Type B pancreatic cell (in vitro differentiated cells): ENCODE data around the gene IMP4. TPM values are rescaled to one million over a fixed set of nuclear protein-coding genes. Genes with fewer than 3 reads are reported as not detected.

Experiments used
- DNase-seq: peaks from one replicate; pipeline ENCODE4 v3.0.0; 2021; ENCODE audit warnings: mixed read lengths; ENCODE audit not compliant: unreplicated experiment; ENCODE audit errors: extremely low spot score
- H3K27ac Mint-ChIP-seq: 2 replicates; pipeline ENCODE4 v1.8.0; 2021; ENCODE audit warnings: mild to moderate bottlenecking, mixed read lengths
- H3K27me3 Mint-ChIP-seq: 2 replicates; pipeline ENCODE4 v1.8.0; 2021; ENCODE audit warnings: mixed read lengths
- H3K36me3 Mint-ChIP-seq: 2 replicates; pipeline ENCODE4 v1.8.0; 2021; ENCODE audit warnings: mixed read lengths
- H3K4me1 Mint-ChIP-seq: one replicate; pipeline ENCODE4 v1.8.0; 2021; ENCODE audit warnings: mixed read lengths; ENCODE audit not compliant: unreplicated experiment
- H3K4me3 Mint-ChIP-seq: 2 replicates; pipeline ENCODE4 v1.8.0; 2021; ENCODE audit warnings: mild to moderate bottlenecking, mixed read lengths
- H3K9me3 Mint-ChIP-seq: 2 replicates; pipeline ENCODE4 v1.8.0; 2021; ENCODE audit warnings: mixed read lengths
- long read RNA-seq: library from polyadenylated mRNA; unstranded; transcript quantifications from one replicate; pipeline ENCODE4 v2.0.0, GENCODE V29; 2020
- total RNA-seq: library from RNA; stranded (reverse); gene quantifications from 2 replicates; pipeline ENCODE4 v1.2.1, GENCODE V29; 2021; ENCODE audit warnings: low replicate concordance
- TF ChIP-seq, protein P1 (sequence below): fragments of 200-600 bp; sonication (generic); conservative IDR thresholded peaks from 2 replicates; pipeline ENCODE4 v1.5.0; 2021; ENCODE audit warnings: antibody characterized with exemption, mild to moderate bottlenecking

Gene IMP4
- total RNA-seq: 53.6 and 67.0 TPM in 2 replicates
- long read RNA-seq, transcript IMP4-202 (9 exons, 822 nt): minor isoform, 20 of 181 reads
- long read RNA-seq, transcript IMP4-201 (9 exons, 1,740 nt): major isoform, 122 of 181 reads
- long read RNA-seq, transcript IMP4-208 (8 exons, 2,379 nt): minor isoform, 13 of 181 reads
- long read RNA-seq, partial matches to known transcripts: 6 of 181 reads
- long read RNA-seq, other reads (novel, unspliced or antisense): 19 of 181 reads

GRCh38 chr2:130342533-130343275, at the start of gene IMP4:
Gene IMP4 (plus strand): TSS chr2:130342897. CDS start chr2:130342933, 36 bp downstream.
- peaks cover 34% of the 10 kb centered on the region for H3K36me3 Mint-ChIP-seq
- no peaks in the 10 kb centered on the region for H3K27me3 Mint-ChIP-seq
- DNase-seq: peak; percentile 91
- H3K27ac Mint-ChIP-seq: peak within 1 kb of the TSS; percentile 94
- no peaks in the 10 kb centered on the region for H3K9me3 Mint-ChIP-seq
- peak within 1 kb of the TSS; percentile 99 for H3K4me3 Mint-ChIP-seq
- TF ChIP-seq, protein P1, sequence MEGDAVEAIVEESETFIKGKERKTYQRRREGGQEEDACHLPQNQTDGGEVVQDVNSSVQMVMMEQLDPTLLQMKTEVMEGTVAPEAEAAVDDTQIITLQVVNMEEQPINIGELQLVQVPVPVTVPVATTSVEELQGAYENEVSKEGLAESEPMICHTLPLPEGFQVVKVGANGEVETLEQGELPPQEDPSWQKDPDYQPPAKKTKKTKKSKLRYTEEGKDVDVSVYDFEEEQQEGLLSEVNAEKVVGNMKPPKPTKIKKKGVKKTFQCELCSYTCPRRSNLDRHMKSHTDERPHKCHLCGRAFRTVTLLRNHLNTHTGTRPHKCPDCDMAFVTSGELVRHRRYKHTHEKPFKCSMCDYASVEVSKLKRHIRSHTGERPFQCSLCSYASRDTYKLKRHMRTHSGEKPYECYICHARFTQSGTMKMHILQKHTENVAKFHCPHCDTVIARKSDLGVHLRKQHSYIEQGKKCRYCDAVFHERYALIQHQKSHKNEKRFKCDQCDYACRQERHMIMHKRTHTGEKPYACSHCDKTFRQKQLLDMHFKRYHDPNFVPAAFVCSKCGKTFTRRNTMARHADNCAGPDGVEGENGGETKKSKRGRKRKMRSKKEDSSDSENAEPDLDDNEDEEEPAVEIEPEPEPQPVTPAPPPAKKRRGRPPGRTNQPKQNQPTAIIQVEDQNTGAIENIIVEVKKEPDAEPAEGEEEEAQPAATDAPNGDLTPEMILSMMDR: peak; percentile 48
- H3K4me1 Mint-ChIP-seq: peaks cover 16% of the 10 kb centered on the region

- peaks cover 29% of the 10 kb centered on the region for H3K27me3 Mint-ChIP-seq
- H3K36me3 Mint-ChIP-seq: no peaks in the 10 kb centered on the region
- H3K4me1 Mint-ChIP-seq: no peaks in the 10 kb centered on the region
- TF ChIP-seq, protein P1: no peak
- DNase-seq: no peak
- H3K4me3 Mint-ChIP-seq: no peak overlapping the region
- H3K9me3 Mint-ChIP-seq: no peaks in the 10 kb centered on the region
- H3K27ac Mint-ChIP-seq: no peak overlapping the region
Measured at GRCh38 chr2:130300258-130300969, 42.3 kb upstream of the IMP4 start.

GRCh38 chr2:130300970-130301348, 41.7 kb upstream of the IMP4 start:
- Mint-ChIP-seq H3K4me1 (no peaks in the 10 kb centered on the region), H3K27me3 (peaks cover 31% of the 10 kb centered on the region), H3K4me3 (no peak overlapping the region), H3K27ac (no peak overlapping the region), H3K36me3 (no peaks in the 10 kb centered on the region), H3K9me3 (no peaks in the 10 kb centered on the region)
- TF ChIP-seq, protein P1: no peak
- no peak for DNase-seq

GRCh38 chr2:130302164-130302886, 40.4 kb upstream of the IMP4 start:
- Mint-ChIP-seq H3K36me3 (no peaks in the 10 kb centered on the region), H3K4me1 (no peaks in the 10 kb centered on the region), H3K27ac (no peak overlapping the region), H3K4me3 (no peak overlapping the region), H3K9me3 (no peaks in the 10 kb centered on the region), H3K27me3 (peaks cover 40% of the 10 kb centered on the region)
- TF ChIP-seq, protein P1: no peak
- DNase-seq: no peak

- no peak overlapping the region for H3K27ac Mint-ChIP-seq
- H3K4me3 Mint-ChIP-seq: no peak overlapping the region
- no peak for DNase-seq
- H3K4me1 Mint-ChIP-seq: no peaks in the 10 kb centered on the region
- no peaks in the 10 kb centered on the region for H3K9me3 Mint-ChIP-seq
- no peaks in the 10 kb centered on the region for H3K36me3 Mint-ChIP-seq
- peaks cover 38% of the 10 kb centered on the region for H3K27me3 Mint-ChIP-seq
- TF ChIP-seq, protein P1: no peak
Measured at GRCh38 chr2:130303169-130303568, 39.5 kb upstream of the IMP4 start.
